NCI-H526 (cell line): ENCODE measurements around the gene ACSL6.
"Not testable (repeated sequence)": the region's sequence is repeated elsewhere in the genome, so short reads cannot be mapped to it uniquely, and the experiment has no call there.

Experiments used
- DNase-seq, 2 experiments: peaks; one replicate each; lab custom pipeline; 2025; lab: John Stamatoyannopoulos, UW

Gene ACSL6

GRCh38 chr5:131939690-131940345 lies 71.6 kb downstream of the ACSL6 start:
- DNase-seq: no peak

GRCh38 chr5:131932235-131932634 lies 79.2 kb downstream of the ACSL6 start:
- no peak for DNase-seq

- DNase-seq: no peak
These were observed 82.5 kb downstream of the ACSL6 start for GRCh38 chr5:131928957-131929356.

- no peak for DNase-seq
These were observed 85.3 kb downstream of the ACSL6 start for GRCh38 chr5:131926168-131926567.

- no peak for DNase-seq
These were observed 95.0 kb downstream of the ACSL6 start for GRCh38 chr5:131916481-131916880.

- DNase-seq: no peak
These were observed 97.0 kb downstream of the ACSL6 start for GRCh38 chr5:131914472-131914871.

GRCh38 chr5:131913603-131914002 lies 97.9 kb downstream of the ACSL6 start:
- DNase-seq: no peak

- no peak for DNase-seq
These were observed 104.8 kb downstream of the ACSL6 start for GRCh38 chr5:131906668-131907067.

GRCh38 chr5:131902266-131902665 lies 109.2 kb downstream of the ACSL6 start:
- not testable (repeated sequence) for DNase-seq
